Superior temporal gyrus (tissue), 1 donor: ENCODE measurements around the gene ACO2.
A peak's percentile ranks its signal among the peaks of the same experiment; 100 is the strongest.
"Not testable (repeated sequence)": the region's sequence is repeated elsewhere in the genome, so short reads cannot be mapped to it uniquely, and the experiment has no call there.

Experiments
- DNase-seq: peaks from one replicate; pipeline ENCODE4 v3.0.0-alpha.2; 2016; ENCODE audit errors: extremely low spot score

The ACO2 gene

DNA sequence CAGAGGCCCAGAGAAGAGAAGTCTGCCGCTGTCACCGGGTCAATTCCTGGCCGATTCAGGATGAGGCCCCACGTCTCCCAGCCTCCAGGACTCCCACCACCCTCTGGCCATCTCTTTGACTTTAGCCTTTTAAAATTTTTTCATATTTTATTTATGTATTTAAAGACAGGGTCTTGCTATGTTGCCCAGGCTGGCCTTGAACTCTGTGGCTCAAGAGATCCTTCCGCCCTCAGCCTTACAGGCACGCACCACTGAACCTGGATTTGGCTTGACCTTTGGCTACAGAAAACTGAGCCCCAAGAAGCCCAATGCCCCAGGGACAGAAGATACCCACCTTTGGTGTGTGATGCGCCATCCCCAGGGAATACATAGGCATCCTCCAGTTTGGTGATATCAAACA, 71.4 kb downstream of the ACO2 start:
- no peak for DNase-seq

DNA sequence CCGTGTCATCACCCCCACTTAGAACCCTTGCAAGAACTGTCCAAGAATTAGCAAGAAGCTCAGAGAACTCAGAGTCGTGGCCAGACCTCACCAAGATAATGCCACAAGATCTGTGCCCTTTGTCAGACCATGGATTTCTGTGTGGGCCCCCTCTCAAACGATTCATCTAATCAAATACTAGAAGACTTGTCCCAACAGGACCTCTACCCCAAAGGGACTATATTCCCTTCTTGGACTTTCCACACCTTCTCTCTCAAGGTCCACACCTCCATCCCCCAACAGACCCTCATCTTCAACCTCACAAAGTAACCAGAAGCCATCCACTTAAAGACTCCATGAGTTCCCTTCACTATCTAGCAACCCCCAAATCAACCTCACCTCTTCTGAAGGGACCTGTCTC, 72.6 kb downstream of the ACO2 start:
- DNase-seq, result peak; percentile 10

DNA sequence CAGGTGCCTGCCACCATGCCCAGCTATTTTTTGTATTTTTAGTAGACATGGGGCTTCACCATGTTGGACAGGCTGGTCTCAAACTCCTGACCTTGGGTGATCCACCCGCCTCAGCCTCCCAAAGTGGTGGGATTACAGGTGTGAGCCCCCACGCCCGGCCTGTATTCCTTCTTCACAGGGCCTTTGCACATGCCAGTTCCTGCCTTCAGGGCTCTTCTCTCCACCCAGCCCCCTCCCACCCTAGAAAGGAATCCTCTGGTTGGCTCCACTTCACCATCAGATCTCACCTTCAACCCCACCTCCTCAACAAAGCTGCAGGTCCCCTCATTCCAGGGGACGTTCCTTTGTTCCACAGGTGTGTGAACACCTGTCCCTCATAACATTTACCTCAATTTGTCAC, 73.3 kb downstream of the ACO2 start:
- no peak for DNase-seq

DNA sequence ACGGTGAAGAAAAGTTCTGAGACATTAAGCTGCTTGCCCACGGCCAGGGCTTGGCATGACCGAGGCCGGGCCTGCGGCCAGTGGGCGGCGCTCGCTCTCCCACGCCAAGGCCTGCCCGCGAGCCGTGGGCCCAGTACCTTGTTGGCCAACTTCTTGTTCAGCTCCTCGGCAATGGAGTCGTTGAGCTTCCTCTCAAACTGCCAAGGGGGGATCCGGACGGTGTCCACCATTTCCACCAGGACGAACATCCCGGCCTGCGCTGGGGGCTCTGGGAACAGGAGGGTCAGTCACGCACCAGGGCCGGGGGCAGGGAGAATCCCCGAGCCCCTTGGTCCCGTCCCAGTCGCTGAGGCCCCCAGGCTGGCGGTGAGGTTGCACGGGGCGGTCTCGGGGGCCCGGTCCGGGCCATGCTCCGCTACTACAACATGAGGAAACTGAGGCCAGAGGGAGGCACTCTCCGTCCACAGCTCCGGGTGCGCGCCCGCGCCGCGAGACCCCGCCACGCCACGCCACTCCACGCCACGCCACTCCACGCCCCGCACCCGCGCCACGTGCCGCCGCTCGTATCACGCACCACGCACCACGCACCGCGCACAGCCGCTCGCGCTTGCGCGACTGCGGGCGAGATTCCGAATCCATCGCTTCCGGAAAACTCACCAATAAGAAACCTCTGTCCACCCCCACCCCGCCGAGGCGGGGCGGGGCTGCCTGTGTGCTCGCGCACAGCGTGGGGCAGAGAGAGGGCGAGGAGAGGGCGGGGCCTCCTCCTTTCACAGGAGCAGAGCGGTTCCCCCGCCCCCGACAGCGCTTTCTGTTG, 75.1 kb downstream of the ACO2 start, which contains the start of gene POLR3H:
Gene POLR3H (minus strand): TSS at position 617 of the 817 bp plus-strand sequence. CDS start 369 bp downstream, at position 248.
- peak; percentile 98 for DNase-seq

DNA sequence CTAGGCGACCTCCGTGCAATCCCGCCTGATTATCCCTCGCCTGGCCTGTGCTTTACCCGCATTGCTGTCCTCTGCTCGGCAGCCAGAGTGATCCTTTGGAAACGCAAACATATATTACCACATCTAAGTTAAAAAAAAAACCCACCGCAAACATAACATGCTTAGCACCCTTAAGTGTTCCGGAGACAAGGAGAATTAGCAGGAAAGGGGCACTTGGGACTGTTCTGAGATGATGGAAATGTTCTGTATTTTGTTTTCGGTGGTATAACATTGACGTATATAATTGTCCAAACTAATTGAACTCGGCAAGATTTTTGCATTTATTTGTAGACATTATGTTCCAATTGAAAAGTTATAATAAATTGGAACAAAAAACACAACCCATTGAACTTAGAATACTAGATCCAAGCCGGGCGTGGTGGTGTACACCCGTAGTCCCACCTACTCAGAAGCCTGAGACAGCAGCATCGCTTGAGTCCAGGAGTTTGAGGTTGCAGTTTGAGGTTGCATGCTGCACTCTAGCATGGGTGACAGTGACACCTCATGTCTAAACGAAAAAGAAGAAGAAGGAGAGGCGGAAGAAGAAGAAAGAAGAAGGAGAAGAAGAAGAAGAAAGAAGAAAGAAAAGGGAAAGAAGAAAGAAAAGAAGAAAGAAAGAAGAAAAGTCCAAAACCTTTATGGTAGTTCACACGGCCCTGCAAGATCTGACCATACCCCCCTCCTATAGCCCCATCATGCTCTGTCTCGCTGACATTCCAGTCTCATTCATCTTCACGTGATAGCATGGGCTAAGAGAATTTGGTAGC, 76.0 kb downstream of the ACO2 start:
- DNase-seq, result no peak

DNA sequence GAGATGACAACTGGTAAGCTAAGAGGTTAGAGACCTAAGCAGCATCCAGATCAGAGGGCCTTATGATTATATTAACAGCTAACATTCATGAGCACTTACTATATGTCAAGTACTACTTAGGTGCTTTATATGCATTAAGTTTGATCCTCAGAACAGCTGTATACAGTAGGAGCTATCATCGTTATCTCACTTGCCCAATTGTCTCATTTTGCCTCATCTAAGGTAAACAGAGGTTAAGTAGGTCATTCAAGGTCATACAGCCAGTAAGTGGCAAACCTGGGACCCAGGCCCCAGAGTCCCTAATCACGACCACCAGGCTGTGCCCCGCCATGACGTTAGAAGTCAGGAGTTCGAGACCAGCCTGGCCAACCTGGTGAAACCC, 79.9 kb downstream of the ACO2 start:
- DNase-seq, result no peak

DNA sequence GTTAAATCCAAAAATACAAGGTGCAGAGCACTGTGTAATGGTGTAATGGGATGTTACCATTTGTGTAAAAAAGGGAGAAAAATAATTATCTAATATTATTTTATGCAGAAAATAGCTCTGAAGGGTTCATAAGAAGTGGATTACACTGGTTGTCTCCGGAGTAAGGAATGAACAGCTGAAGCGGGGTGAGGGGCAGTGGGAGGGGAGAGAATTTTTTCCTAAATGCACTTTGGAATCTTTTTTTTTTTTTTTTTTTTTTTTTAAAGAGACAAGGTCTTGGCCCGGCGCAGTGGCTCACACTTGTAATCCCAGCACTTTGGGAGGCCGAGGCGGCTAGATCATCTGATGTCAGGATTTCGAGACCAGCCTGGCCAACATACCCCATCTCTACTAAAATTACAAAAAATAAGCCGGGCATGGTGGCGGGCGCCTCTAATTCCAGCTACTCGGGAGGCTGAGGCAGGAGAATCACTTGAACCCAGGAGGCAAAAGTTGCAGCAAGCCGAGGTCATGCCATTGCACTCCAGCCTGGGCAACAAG, 82.1 kb downstream of the ACO2 start:
- DNase-seq, result no peak

DNA sequence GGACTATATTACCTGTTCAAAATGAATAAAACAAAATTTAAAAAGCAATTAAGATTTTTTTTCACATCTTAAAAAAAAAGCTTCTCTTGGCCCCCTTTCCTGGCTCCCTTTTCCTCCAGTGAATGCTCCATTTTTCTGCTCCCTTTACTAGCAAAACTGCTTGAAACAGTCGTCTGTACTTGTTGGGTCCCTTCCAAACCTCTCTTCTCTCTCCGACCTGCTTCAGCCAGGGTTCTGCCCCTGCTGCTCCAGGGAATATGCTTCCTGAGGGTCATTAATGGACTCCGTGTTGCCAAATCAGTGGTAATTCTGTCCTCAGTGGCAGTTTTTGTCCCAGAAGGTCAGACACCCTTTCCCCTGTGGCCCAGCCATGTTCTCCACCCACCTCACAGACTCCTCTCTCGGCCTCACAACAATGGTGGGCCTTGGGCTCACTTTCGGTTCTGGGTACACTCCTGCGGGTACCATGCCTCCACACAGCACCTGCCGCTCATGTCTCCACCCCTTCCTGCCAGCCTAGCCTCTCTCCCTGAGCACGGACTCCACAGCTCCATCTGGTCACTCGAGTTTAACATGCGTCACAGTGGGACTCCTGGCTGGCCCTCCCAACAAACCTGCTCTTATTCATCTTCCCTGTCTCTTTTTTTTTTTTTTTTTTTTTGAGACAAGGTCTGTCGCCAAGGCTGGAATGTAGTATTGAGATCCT, 83.1 kb downstream of the ACO2 start:
- DNase-seq, result no peak

DNA sequence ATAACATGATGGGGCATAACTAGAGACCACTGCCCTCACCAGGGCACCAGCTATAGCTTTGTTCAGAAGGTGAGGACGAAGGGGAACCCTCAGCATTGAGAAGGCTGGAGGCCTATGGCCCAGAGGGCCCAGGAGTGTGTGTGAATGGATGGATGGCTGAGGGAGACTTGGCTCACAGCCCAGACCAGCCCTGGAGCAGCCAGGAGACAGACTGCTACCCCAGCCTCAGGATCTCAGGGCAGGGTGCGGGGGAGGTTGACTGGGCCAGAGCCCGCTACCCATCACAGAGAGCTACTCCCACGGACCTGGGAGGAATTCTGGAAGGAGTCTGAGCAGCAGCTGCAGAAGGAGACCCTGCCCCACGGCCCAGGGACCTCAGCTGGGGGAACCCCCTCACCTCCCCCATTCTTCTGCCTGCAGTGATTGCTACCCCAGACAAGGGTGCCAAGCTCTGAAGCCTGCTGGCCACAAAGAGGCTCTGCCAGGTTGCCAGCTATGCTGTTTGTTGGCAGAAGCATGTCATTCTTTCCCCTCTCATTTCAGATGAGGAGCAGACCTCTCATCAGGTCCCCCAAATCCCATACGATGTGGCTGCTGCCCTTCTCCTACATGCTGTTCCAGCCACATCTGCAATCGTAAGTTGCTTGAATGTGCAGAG, 86.5 kb downstream of the ACO2 start:
- DNase-seq, result no peak

DNA sequence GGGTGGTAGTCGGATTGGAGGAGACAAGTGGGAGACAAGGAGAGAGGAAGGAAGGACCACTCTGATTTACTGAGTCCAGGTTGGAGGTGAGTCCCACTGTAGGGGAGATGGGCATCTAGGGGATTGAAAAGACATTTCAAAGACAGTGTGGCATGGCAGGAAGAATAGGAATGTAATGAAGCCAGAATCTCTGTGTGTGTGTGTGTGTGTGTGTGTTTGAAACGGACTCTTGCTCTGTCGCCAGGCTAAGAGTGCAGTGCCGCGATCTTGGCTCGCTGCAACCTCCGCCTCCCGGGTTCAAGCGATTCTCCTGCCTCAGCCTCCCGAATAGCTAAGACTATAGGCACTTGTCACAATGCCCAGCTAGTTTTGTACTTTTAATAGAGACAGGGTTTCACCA, 87.6 kb downstream of the ACO2 start:
- no peak for DNase-seq

DNA sequence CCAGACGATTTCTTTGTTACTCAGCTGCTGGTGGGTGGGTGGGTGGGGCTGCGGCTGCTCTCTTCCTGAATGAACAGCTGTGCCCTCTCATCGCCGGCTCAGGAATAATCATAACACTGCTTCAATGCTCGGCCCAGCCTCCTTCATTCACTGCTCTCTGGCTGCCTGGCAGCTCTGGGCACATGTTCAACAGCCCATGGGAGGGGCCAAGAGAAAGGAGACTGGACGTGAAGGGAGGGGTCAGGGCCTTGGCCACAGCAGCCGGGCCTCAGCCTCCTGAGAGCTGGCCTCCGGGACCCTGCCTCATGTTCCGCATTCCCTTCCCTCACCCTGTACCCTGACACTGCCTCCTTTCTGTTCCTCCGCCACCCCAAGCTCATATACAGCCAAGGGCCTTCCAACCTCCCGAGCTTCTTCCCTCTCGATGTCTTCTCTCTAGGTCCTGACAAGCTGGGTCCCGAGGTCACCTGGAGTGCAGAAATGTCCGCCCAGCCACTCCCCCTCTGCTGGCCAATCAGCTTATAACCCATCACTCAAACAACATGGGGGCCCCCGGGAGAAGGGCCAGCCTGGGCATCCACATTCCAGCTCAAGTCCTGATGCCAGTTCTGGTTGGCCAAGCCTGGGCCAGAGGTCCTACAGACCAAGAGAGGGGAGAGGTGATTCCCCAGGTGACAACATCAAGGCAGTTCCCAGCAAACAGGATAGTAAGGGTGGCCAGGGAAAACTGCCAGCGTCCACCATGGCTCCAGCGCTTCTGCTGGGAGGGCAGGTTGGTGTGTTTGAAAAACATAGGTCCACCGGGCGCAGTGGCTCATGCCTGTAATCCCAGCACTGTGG, 88.7 kb downstream of the ACO2 start:
- DNase-seq, result peak; percentile 60

DNA sequence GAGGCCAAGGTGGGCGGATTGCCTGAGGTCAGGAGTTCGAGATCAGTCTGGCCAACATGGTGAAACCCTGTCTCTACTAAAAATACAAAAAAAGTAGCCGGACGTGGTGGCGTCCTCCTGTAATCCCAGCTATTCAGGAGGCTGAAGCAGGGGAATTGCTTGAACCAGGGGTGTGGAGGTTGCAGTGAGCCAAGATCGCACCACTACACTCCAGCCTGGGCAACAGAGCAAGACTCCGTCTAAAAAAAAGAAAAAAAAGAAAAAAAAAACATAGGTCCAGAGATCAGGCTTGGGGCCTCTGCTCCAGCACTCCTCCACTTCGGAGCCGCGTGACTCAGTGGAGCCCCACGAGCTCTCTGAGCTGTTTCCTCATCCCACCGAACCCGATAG, 89.3 kb downstream of the ACO2 start:
- DNase-seq, result not testable (repeated sequence)

DNA sequence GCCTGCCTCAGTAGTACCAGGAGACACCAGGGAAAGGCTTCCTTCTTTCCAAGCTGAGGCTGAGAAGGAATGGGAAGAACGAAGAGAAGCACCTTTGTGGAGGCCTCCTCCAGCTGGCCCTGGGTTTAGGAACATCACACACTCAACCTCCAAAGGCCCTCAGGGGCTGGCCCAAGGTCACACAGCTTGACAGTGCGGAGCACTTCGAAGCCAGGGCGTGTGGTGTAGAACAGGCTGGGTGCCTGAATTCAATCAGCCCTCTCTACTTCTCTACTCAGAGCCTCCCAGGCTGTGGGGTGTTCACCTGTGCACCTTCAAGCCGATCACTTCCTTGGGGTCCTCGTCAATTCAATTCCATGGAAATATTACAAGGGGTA, 91.2 kb downstream of the ACO2 start:
- DNase-seq, result no peak

DNA sequence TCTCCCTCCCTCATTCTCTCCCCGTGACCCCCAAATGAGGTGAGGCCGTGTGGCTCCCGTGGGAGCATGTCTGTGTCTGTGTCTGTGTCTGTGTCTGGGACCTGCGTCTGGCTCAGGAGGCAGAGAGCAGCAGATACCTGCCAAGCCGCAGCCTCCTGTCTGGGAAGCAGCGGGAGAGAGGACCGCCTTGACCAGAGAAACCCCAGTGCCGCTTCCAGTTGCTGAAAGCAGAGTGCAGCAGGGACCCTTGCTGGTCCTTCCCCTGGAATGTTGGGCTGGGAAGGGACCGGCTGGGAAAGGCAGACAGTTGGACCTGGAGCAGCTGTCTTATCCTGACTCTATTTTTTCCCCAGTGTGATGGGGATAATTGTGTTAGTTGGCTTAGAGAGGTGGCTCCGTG, 92.4 kb downstream of the ACO2 start:
- no peak for DNase-seq

DNA sequence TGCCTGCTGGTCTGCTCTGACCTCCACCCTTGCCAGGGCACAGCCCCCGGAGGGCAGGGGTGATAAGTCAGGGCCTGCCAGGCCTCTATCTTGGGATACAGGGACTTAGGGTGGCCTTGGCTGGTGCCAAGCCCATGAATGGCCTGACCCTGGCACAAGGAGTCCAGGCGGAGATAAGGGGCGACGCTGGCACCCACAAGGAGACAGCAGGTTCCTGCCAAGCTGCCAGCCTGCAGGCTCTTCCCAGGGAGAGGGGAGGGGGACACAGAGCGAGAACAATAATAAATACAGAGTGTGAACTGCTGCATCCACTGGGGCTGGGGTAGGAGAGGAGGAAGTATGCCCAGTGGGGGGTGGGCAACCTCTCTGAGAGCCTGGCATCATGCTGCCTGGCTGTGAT, 92.9 kb downstream of the ACO2 start:
- no peak for DNase-seq

DNA sequence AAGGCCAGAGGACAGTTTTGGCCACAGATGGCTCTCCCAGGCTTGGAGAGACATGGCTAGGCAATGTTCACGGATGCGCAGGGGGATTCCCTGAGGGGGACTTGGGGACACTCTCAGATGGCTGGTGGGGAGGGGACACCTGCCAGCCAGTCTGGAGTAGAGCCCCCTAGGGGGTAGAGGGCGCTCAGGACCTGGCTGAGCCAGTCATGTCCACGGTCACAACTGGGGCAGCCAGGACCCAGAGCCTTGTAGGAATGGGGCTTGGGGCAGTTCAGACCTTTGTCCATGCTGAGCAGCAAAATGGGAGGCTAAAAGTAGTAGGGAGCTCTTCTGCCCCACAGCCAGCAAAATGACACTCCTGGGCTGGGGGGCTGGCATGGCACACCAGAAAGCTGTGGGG, 93.5 kb downstream of the ACO2 start:
- no peak for DNase-seq

DNA sequence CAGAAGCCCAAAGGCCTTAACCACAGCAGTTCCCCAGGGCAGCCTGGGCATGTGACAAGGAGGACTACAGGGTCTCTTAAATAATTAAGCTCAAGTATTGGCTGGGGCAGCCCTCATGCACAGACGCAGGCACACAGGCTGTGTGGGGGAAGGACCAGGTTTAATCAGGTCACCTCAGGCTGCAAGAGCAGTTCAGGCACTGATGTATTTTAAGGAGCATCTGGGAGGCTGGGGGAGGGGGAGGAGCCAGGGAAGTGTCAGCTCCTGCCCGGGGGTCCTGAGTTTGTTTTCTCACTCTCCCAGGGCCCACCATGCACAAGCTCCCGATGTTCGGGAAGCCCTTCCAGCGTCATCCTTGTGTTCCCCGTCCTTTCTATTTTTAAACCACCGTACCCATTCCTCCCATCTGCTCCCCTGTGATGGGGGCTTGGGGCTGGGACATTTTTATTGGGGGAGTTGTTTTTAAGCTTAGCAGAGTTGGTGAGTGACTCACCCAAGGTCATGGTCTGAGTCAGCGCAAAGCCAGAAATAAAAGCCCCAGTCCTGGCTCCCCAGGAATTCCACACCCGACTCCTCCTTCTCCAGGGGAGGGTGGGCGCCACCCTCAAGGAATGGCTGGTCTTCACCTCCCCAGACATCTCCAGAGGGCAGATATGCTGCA, 94.3 kb downstream of the ACO2 start:
- DNase-seq, result no peak

DNA sequence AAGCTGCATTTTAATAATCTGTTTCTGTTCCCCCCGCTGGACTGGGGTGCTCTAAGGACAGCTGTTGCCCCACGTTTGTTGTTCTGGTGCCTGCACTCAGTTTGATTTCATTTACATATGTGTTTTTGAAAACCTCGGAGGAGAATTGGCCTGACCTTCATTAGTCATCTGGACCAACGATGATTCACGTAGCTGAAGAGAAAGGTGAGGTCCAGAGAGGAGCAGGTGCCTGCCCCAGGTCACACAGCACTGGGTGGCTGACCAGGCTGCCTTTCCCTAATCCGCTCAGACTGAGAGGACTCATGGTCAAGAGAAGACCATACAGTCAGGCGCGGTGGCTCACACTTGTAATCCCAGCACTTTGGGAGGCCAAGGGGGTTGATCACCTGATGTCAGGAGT, 95.6 kb downstream of the ACO2 start:
- DNase-seq, result no peak

DNA sequence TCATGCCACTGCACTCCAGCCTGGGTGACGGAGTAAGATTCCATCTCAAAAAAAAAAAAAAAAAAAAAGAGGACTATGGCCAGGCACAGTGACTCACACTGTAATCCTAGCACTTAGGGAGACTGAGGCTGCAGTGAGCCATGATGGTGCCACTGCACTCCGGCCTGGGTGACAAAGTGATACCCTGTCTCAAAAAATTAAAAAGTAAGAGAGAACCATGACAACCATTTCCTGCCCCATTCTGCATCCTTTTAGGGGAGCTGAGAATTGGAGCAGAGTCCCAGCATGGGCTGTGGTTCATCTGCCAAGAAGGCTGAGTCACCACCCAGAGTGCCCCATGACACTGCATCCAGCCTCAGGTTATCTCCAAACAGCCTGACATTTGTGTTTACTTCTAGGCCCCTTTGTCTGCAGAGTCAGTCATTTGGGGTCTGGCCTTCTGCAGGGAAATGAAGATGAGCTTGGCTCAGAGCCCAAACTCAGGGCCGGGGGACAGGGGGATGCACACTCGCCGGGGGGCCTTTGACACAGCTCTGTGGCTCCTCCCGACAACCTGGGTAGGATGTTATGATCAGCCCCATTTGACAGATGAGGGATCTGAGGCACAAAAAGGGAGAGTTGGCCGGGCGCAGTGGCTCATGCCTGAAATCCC, 96.6 kb downstream of the ACO2 start:
- DNase-seq, result no peak

DNA sequence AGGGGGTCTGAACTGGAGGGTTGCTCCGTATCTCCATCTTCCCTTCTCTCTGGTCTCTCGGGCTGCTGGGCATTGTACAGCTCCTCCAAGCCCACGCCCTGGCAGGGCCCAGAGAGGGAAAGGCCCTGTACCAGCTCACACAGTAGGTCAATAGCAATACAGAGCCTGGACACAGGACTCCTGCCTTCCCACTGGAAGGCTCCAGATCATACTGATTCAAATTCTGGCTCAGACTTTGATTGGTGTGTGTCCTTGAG, 98.5 kb downstream of the ACO2 start:
- DNase-seq, result no peak
